HG03060 (cell line): ENCODE results near the gene RNF181.
A peak's percentile ranks its signal among the peaks of the same experiment; 100 is the strongest.
"Not testable (repeated sequence)": the region's sequence is repeated elsewhere in the genome, so short reads cannot be mapped to it uniquely, and the experiment has no call there.

Source experiments
- ATAC-seq: cut with Tn5 transposase; IDR thresholded peaks from one replicate; pipeline ENCODE4 v1.9.1; 2021; ENCODE audit warnings: low read depth, moderate number of reproducible peaks; ENCODE audit not compliant: unreplicated experiment

Gene RNF181

GRCh38 chr2:85611705-85612587 lies 16.4 kb downstream of the RNF181 start, which contains the start of gene C2orf68:
TSS of gene C2orf68 (minus strand) at chr2:85612066. CDS start at chr2:85611984, 82 bp downstream.
- ATAC-seq: peak; percentile 39

GRCh38 chr2:85613717-85614515 lies 18.4 kb downstream of the RNF181 start:
- no peak for ATAC-seq

GRCh38 chr2:85614757-85615156 lies 19.2 kb downstream of the RNF181 start:
- not testable (repeated sequence) for ATAC-seq

- no peak for ATAC-seq
These were observed 19.8 kb downstream of the RNF181 start for GRCh38 chr2:85615413-85615728.

- ATAC-seq: not testable (repeated sequence)
These were observed 22.2 kb downstream of the RNF181 start for GRCh38 chr2:85617723-85618122.

- no peak for ATAC-seq
These were observed 24.1 kb downstream of the RNF181 start for GRCh38 chr2:85619617-85620016.

- no peak for ATAC-seq
These were observed 25.8 kb downstream of the RNF181 start for GRCh38 chr2:85621338-85621737.

- ATAC-seq: no peak
These were observed 28.4 kb downstream of the RNF181 start for GRCh38 chr2:85623991-85624390.

GRCh38 chr2:85628658-85629057 lies 33.1 kb downstream of the RNF181 start:
- no peak for ATAC-seq

GRCh38 chr2:85631316-85631715 lies 35.8 kb downstream of the RNF181 start:
- ATAC-seq: no peak

- no peak for ATAC-seq
These were observed 39.5 kb downstream of the RNF181 start for GRCh38 chr2:85635011-85635410.

- no peak for ATAC-seq
These were observed 40.1 kb downstream of the RNF181 start for GRCh38 chr2:85635636-85636035.

GRCh38 chr2:85642725-85643124 lies 47.2 kb downstream of the RNF181 start:
- ATAC-seq: no peak

GRCh38 chr2:85644909-85645308 lies 49.4 kb downstream of the RNF181 start:
- ATAC-seq: no peak

- no peak for ATAC-seq
These were observed 50.6 kb downstream of the RNF181 start for GRCh38 chr2:85646166-85646565.
